AG09309 (cell line): Measurements from ENCODE around the gene SLC9A5.
A peak's percentile ranks its signal among the peaks of the same experiment; 100 is the strongest.

Source experiments
- DNase-seq: peaks from one replicate; pipeline ENCODE4 v3.0.0-alpha.2; 2010; ENCODE audit warnings: low read depth
- H3K4me3 ChIP-seq: 2 replicates; pipeline ENCODE4 v1.5.1; 2011; ENCODE audit warnings: mild to moderate bottlenecking, low read depth, low read length, moderate library complexity; ENCODE audit not compliant: control insufficient read depth
- TF ChIP-seq, protein P1 (sequence below): IDR thresholded peaks from 2 replicates; pipeline ENCODE4 v1.5.1; 2011; ENCODE audit warnings: mild to moderate bottlenecking, low read depth, low read length, inconsistent platforms; ENCODE audit not compliant: insufficient read depth, control insufficient read depth; ENCODE audit errors: missing control alignments

SLC9A5 gene

GRCh38 chr16:67246081-67246755 lies 2.6 kb upstream of the SLC9A5 start:
- peak overlapping the region; percentile 76 for H3K4me3 ChIP-seq
- peak; percentile 52 for DNase-seq
- TF ChIP-seq, protein P1, sequence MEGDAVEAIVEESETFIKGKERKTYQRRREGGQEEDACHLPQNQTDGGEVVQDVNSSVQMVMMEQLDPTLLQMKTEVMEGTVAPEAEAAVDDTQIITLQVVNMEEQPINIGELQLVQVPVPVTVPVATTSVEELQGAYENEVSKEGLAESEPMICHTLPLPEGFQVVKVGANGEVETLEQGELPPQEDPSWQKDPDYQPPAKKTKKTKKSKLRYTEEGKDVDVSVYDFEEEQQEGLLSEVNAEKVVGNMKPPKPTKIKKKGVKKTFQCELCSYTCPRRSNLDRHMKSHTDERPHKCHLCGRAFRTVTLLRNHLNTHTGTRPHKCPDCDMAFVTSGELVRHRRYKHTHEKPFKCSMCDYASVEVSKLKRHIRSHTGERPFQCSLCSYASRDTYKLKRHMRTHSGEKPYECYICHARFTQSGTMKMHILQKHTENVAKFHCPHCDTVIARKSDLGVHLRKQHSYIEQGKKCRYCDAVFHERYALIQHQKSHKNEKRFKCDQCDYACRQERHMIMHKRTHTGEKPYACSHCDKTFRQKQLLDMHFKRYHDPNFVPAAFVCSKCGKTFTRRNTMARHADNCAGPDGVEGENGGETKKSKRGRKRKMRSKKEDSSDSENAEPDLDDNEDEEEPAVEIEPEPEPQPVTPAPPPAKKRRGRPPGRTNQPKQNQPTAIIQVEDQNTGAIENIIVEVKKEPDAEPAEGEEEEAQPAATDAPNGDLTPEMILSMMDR, result peak; percentile 53

GRCh38 chr16:67246756-67247191 lies 2.0 kb upstream of the SLC9A5 start:
- no peak for DNase-seq
- TF ChIP-seq, protein P1, result no peak

GRCh38 chr16:67247192-67248072 lies 1.3 kb upstream of the SLC9A5 start, which contains the start of gene FHOD1:
FHOD1 (minus strand) TSS chr16:67247481; CDS start chr16:67247410, 71 bp downstream.
- peak within 1 kb of the TSS; percentile 76 for H3K4me3 ChIP-seq
- TF ChIP-seq, protein P1, result no peak
- DNase-seq, result peak; percentile 70

More at GRCh38 chr16:67246756-67247191, 2.0 kb upstream of the SLC9A5 start:
- peak overlapping the region; percentile 76 for H3K4me3 ChIP-seq

GRCh38 chr16:67248073-67248400 lies 742 bp upstream of the SLC9A5 start:
- H3K4me3 ChIP-seq, result peak overlapping the region; percentile 45
- no peak for DNase-seq

GRCh38 chr16:67249178-67250044 lies 632 bp downstream of the SLC9A5 start:
- H3K4me3 ChIP-seq, result peak overlapping the region; percentile 45
- no peak for DNase-seq
- TF ChIP-seq, protein P1, result no peak

More at GRCh38 chr16:67248073-67248400, 742 bp upstream of the SLC9A5 start:
- TF ChIP-seq, protein P1, result no peak

DNA sequence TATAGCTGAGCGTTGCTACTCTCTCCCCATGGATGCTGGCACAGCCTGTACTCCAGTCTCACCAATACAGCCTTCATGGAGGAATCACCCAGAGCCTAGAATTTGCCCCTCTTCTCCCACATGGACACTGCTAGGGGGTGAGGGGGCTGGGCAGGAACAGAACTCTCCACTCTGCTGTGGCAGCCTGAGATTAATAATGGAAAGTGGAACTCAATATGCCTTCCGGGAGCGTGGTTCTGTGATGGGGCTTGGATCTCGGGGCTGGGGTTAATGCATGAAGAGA lies 1.2 kb downstream of the SLC9A5 start:
- DNase-seq, result no peak
- TF ChIP-seq, protein P1, result no peak
- H3K4me3 ChIP-seq, result no peak overlapping the region
